ENCODE measurements around the gene HTR1B.

DNA sequence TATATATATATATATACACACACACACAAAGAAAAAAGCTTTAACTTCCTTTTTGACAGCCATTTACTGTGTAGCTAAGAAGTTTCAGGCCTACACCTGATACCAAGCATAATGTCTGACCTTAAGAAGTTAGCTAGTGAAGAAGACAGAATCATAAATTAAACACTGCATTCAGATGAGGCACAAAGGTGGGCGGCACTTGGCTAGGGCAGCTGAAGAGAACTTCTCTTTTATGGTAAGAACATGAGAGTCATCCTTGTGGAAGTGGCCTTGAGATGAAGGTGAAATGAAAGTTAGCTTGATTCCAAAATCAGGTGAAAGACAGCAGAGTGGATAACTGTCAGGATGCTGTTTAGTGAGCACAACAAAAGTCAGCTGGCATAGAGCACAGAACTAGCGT is 46.5 kb downstream of the HTR1B start:
- TF ChIP-seq POLR2A (IDR thresholded peaks at IDR 0.05) = no peak
- no peak for TF ChIP-seq CTCF (IDR thresholded peaks at IDR 0.05)
